B cell (primary cell): ENCODE results near the gene DNAH8. TPM values are rescaled to one million over a fixed set of nuclear protein-coding genes. Genes with fewer than 3 reads are reported as not detected.

Experiments
- ATAC-seq: fragments of 200-7000 bp; cut with Tn5 transposase; one replicate; pipeline ENCODE4 v1.10.0; 2021; ENCODE audit warnings: low read depth, mild to moderate bottlenecking, moderate number of reproducible peaks, moderate library complexity
- CTCF ChIA-PET: fragments of 350-600 bp; sonication (Branson Sonifier 250); formaldehyde crosslinking; loops from one replicate; lab custom pipeline; 2021; ENCODE audit warnings: antibody characterized with exemption, inconsistent platforms; lab: Charles Lee
- POLR2A ChIA-PET: fragments of 350-600 bp; sonication (Branson Sonifier 250); formaldehyde crosslinking; loops from one replicate; lab custom pipeline; 2021; ENCODE audit warnings: antibody characterized with exemption; lab: Charles Lee
- DNase-seq: peaks from one replicate; pipeline ENCODE4 v3.0.0; 2013
- H2AFZ ChIP-seq: 2 replicates; pipeline ENCODE4 v1.6.1; 2012; ENCODE audit warnings: mild to moderate bottlenecking, low read depth, low read length; ENCODE audit not compliant: insufficient read depth, poor library complexity, severe bottlenecking
- H3K27ac ChIP-seq, 2 donors: 1 replicate in 1 of 2; 2 replicates in 1 of 2; pipeline ENCODE4 v1.5.1; 2012 to 2013; ENCODE audit warnings: low read length in 2 of 2, mild to moderate bottlenecking in 2 of 2, moderate library complexity in 1 of 2
- H3K27me3 ChIP-seq, 4 experiments: fragments of 200-600 bp in 1 of 4; sonication (generic) in 1 of 4; replicated peaks in 1 of 4; 1 replicate in 2 of 4; 2 replicates in 2 of 4; pipeline versions ENCODE4 v1.6.1 to v1.7.0; 2013 to 2016; ENCODE audit warnings: low read length in 3 of 4, mild to moderate bottlenecking in 2 of 4, mixed read lengths in 1 of 4, moderate library complexity in 1 of 4; ENCODE audit not compliant: insufficient read depth in 4 of 4, control insufficient read depth in 3 of 4; ENCODE audit errors: control extremely low read depth in 1 of 4
- H3K36me3 ChIP-seq, 2 experiments: replicated peaks in 1 of 2; 1 replicate in 1 of 2; 2 replicates in 1 of 2; pipeline versions ENCODE4 v1.6.1 to v1.7.1; 2013; ENCODE audit warnings: low read length in 1 of 2; ENCODE audit not compliant: insufficient read depth in 2 of 2, control insufficient read depth in 1 of 2; ENCODE audit errors: control extremely low read depth in 1 of 2, extremely low read depth in 1 of 2
- H3K4me1 ChIP-seq, 2 donors: fragments of 200-600 bp in 1 of 2; sonication (generic) in 1 of 2; 1 replicate in 1 of 2; 2 replicates in 1 of 2; pipeline versions ENCODE4 v1.5.1 to v1.6.1; 2013 to 2017; ENCODE audit warnings: low read length in 2 of 2; ENCODE audit not compliant: control insufficient read depth in 2 of 2, insufficient read depth in 2 of 2
- H3K4me2 ChIP-seq: replicated peaks from 2 replicates; pipeline ENCODE3; 2012; ENCODE audit warnings: mild to moderate bottlenecking, low read depth, low read length; ENCODE audit not compliant: poor library complexity, severe bottlenecking
- H3K4me3 ChIP-seq, 5 experiments: fragments of 200-600 bp in 1 of 5; sonication (generic) in 1 of 5; 1 replicate in 3 of 5; 2 replicates in 2 of 5; pipeline versions ENCODE4 v1.5.1 to v1.7.0; 2011 to 2016; ENCODE audit warnings: low read length in 4 of 5, mild to moderate bottlenecking in 4 of 5, low read depth in 2 of 5, control low read depth in 1 of 5, moderate library complexity in 1 of 5; ENCODE audit not compliant: insufficient read depth in 1 of 5; ENCODE audit errors: control extremely low read depth in 1 of 5, extremely low read depth in 1 of 5
- H3K79me2 ChIP-seq: fragments of 200-600 bp; sonication (generic); one replicate; pipeline ENCODE4 v1.6.0; 2016; ENCODE audit warnings: low read length; ENCODE audit not compliant: control insufficient read depth, insufficient read depth
- H3K9ac ChIP-seq: fragments of 200-600 bp; sonication (generic); 2 replicates; pipeline ENCODE4 v1.6.1; 2017; ENCODE audit warnings: mild to moderate bottlenecking, low read length, moderate library complexity
- H3K9me3 ChIP-seq, 3 donors: one replicate each; pipeline versions ENCODE4 v1.6.1 to v1.7.1; 2013; ENCODE audit warnings: low read length in 2 of 3; ENCODE audit not compliant: control insufficient read depth in 2 of 3, insufficient read depth in 1 of 3; ENCODE audit errors: control extremely low read depth in 1 of 3
- H4K20me1 ChIP-seq: 2 replicates; pipeline ENCODE4 v1.6.0; 2012; ENCODE audit warnings: mild to moderate bottlenecking, low read length; ENCODE audit not compliant: insufficient read depth, control insufficient read depth, poor library complexity, severe bottlenecking
- H3K27ac Mint-ChIP-seq: one replicate; pipeline ENCODE4 v1.8.0; 2021; ENCODE audit warnings: mixed read lengths
- H3K27me3 Mint-ChIP-seq: one replicate; pipeline ENCODE4 v1.8.0; 2021; ENCODE audit warnings: mixed read lengths
- H3K4me1 Mint-ChIP-seq: one replicate; pipeline ENCODE4 v1.8.0; 2021; ENCODE audit warnings: mixed read lengths
- H3K4me3 Mint-ChIP-seq: one replicate; pipeline ENCODE4 v1.8.0; 2021; ENCODE audit warnings: mixed read lengths
- H3K9me3 Mint-ChIP-seq: one replicate; pipeline ENCODE4 v1.8.0; 2022; ENCODE audit warnings: mixed read lengths; ENCODE audit not compliant: insufficient read depth
- EZH2 ChIP-seq: IDR thresholded peaks from 2 replicates; pipeline ENCODE4 v1.6.1; 2012; ENCODE audit warnings: borderline replicate concordance, low read depth, mild to moderate bottlenecking, moderate library complexity, low read length; ENCODE audit not compliant: insufficient read depth, poor library complexity, severe bottlenecking
- WGBS: methylation state at CpG from one replicate; pipeline ENCODE4 v1.1.5; 2013; ENCODE audit warnings: missing lambda C conversion rate; ENCODE audit not compliant: insufficient coverage; 5-methylcytosine and 5-hydroxymethylcytosine counted together
- intact Hi-C: fragments of 100-400 bp; cut with micrococcal nuclease; formaldehyde crosslinking; loops from one replicate; pipeline ENCODE4 v1.10.0; 2022
- polyA plus RNA-seq: library from polyadenylated mRNA; depleted of rRNA; stranded (reverse); fragments of >200 nt; gene quantifications from 2 replicates; pipeline ENCODE4 v1.2.3, GENCODE V29; 2012
- total RNA-seq, 2 donors: library from RNA; stranded (reverse); fragments of 120-200 nt in 1 of 2; gene quantifications; 1 replicate in 1 of 2; 2 replicates in 1 of 2; pipeline versions ENCODE4 v1.2.3 to v1.2.4, GENCODE V29; 2013 to 2022
- TF ChIP-seq, protein P1 (sequence below): fragments of 200-600 bp; IDR thresholded peaks from one replicate; pipeline ENCODE4 v1.8.0; 2022; ENCODE audit warnings: antibody characterized with exemption, mild to moderate bottlenecking

DNAH8 gene
- total and polyA plus RNA-seq, 2 donors (not counting 1 experiment from before 2014, with no cell fraction given), result 0.69 to 1.1 TPM

GRCh38 chr6:39075010-39075686 is 360.0 kb downstream of the DNAH8 start:
- Mint-ChIP-seq H3K4me3 (no peak overlapping the region), H3K4me1 (no peaks in the 10 kb centered on the region), H3K9me3 (no peaks in the 10 kb centered on the region), H3K27ac (no peak overlapping the region), H3K27me3 (peaks cover 11% of the 10 kb centered on the region)
- no peaks in the 10 kb centered on the region for H3K36me3 ChIP-seq
- no peak overlapping the region for H3K27ac ChIP-seq
- intact Hi-C loops, result no loop called here
- ChIA-PET POLR2A (no interaction called here), CTCF (no interaction called here)
- H3K4me3 ChIP-seq, result no peak overlapping the region
- H3K4me2 ChIP-seq, result no peak overlapping the region
- H3K9me3 ChIP-seq, result no peaks in the 10 kb centered on the region
- H3K27me3 ChIP-seq, result no peaks in the 10 kb centered on the region
- no peak for ATAC-seq
- DNase-seq, result no peak
- H3K79me2 ChIP-seq, result no peaks in the 10 kb centered on the region
- no peak for TF ChIP-seq EZH2
- H2AFZ ChIP-seq, result no peak overlapping the region
- no peak overlapping the region for H3K9ac ChIP-seq
- H3K4me1 ChIP-seq, result no peaks in the 10 kb centered on the region
- no peaks in the 10 kb centered on the region for H4K20me1 ChIP-seq
- WGBS, result 86% methylated on average over 5 of the region's 12 CpGs

DNA sequence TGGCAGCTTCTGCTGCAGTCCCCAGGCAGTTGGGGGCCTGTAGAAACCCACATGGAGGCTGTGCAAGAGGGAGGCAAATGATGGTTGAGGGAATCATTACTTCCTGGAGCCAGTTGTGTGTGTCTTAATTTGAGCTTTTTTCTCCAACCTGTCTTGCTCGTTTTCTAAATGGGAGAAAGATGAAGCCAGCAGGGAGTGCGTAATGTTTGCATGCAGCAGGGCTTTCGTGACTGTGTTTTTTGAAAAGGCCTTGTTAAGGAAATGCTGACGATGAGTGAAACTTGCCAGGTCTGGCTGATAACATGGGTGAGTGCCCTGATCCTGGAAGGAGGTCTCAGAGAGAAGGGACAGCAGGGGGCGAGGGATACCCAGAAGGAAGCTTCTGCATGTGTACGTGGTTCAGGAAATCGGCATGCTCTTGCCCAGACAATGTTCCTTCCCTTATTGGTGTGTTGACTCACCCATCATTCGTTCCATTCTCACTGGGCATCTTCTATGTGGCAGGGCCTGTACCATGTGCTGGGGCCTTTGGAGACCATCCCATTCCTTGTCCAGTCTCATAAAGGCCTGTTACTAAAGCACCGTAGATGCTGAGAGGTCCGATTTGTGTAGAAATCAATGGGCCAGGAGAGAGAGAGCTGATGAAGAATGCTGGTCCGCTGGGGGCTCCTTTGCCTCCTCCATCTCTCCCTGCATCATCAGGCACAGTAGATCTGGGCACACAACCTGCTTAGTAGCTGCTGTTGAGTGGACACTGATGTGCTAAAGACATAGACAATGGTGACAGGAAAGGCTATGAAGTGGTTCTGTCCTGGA is 360.9 kb downstream of the DNAH8 start:
- Mint-ChIP-seq H3K4me3 (no peak overlapping the region), H3K4me1 (no peaks in the 10 kb centered on the region), H3K9me3 (no peaks in the 10 kb centered on the region), H3K27ac (no peak overlapping the region), H3K27me3 (peaks cover 9% of the 10 kb centered on the region)
- Histone ChIP-seq H3K9me3 (no peaks in the 10 kb centered on the region), H2AFZ (no peak overlapping the region), H3K9ac (no peak overlapping the region), H3K27me3 (no peaks in the 10 kb centered on the region), H3K4me3 (no peak overlapping the region), H3K79me2 (no peaks in the 10 kb centered on the region), H3K36me3 (no peaks in the 10 kb centered on the region), H4K20me1 (no peaks in the 10 kb centered on the region), H3K27ac (no peak overlapping the region), H3K4me2 (no peak overlapping the region), H3K4me1 (no peaks in the 10 kb centered on the region)
- ChIA-PET CTCF (no interaction called here), POLR2A (no interaction called here)
- no peak for ATAC-seq
- TF ChIP-seq EZH2, result no peak
- TF ChIP-seq, protein P1, sequence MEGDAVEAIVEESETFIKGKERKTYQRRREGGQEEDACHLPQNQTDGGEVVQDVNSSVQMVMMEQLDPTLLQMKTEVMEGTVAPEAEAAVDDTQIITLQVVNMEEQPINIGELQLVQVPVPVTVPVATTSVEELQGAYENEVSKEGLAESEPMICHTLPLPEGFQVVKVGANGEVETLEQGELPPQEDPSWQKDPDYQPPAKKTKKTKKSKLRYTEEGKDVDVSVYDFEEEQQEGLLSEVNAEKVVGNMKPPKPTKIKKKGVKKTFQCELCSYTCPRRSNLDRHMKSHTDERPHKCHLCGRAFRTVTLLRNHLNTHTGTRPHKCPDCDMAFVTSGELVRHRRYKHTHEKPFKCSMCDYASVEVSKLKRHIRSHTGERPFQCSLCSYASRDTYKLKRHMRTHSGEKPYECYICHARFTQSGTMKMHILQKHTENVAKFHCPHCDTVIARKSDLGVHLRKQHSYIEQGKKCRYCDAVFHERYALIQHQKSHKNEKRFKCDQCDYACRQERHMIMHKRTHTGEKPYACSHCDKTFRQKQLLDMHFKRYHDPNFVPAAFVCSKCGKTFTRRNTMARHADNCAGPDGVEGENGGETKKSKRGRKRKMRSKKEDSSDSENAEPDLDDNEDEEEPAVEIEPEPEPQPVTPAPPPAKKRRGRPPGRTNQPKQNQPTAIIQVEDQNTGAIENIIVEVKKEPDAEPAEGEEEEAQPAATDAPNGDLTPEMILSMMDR, result no peak
- 78% methylated on average over 7 of the region's 11 CpGs for WGBS
- intact Hi-C loops, result no loop called here
- no peak for DNase-seq
